Mesendoderm (in vitro differentiated cells): Measurements from ENCODE around the gene TP53I13.

Experiments used
- DNase-seq: peaks from one replicate; pipeline ENCODE4 v3.0.0; 2013
- H2AK5ac ChIP-seq: 2 replicates; pipeline ENCODE4 v1.6.1; 2013; ENCODE audit warnings: low read length, inconsistent platforms
- H2BK120ac ChIP-seq: 2 replicates; pipeline ENCODE4 v1.6.1; 2013; ENCODE audit warnings: low read depth, mild to moderate bottlenecking, low read length, moderate library complexity, mixed read lengths
- H2BK15ac ChIP-seq: replicated peaks from 2 replicates; pipeline ENCODE4 v1.6.1; 2013; ENCODE audit warnings: low read depth, mild to moderate bottlenecking, moderate library complexity
- H2BK5ac ChIP-seq: 2 replicates; pipeline ENCODE4 v1.6.1; 2013; ENCODE audit warnings: low read length, inconsistent platforms
- H3K18ac ChIP-seq: 2 replicates; pipeline ENCODE4 v1.6.1; 2013; ENCODE audit warnings: mild to moderate bottlenecking, low read length, mixed read lengths
- H3K23ac ChIP-seq: one replicate; pipeline ENCODE4 v1.6.1; 2013; ENCODE audit warnings: low read length
- H3K27ac ChIP-seq: 2 replicates; pipeline ENCODE4 v1.5.1; 2013; ENCODE audit warnings: low read depth, mild to moderate bottlenecking, inconsistent platforms, low read length, moderate library complexity
- H3K27me3 ChIP-seq: 2 replicates; pipeline ENCODE4 v1.6.1; 2013; ENCODE audit warnings: low read length, control low read depth, mild to moderate bottlenecking, inconsistent platforms; ENCODE audit not compliant: insufficient read depth, poor library complexity
- H3K36me3 ChIP-seq: 2 replicates; pipeline ENCODE4 v1.6.1; 2013; ENCODE audit warnings: low read length, inconsistent platforms; ENCODE audit not compliant: control insufficient read depth, insufficient read depth
- H3K4ac ChIP-seq: one replicate; pipeline ENCODE4 v1.6.1; 2013; ENCODE audit warnings: low read depth, mild to moderate bottlenecking, low read length, moderate library complexity
- H3K4me1 ChIP-seq: 2 replicates; pipeline ENCODE4 v1.6.1; 2013; ENCODE audit warnings: low read depth, low read length, inconsistent platforms; ENCODE audit not compliant: control insufficient read depth
- H3K4me2 ChIP-seq: 2 replicates; pipeline ENCODE4 v1.6.1; 2013; ENCODE audit warnings: low read length
- H3K4me3 ChIP-seq: 2 replicates; pipeline ENCODE4 v1.5.1; 2013; ENCODE audit warnings: mild to moderate bottlenecking, low read length
- H3K56ac ChIP-seq: one replicate; pipeline ENCODE4 v1.6.1; 2013; ENCODE audit warnings: low read length
- H3K79me1 ChIP-seq: 2 replicates; pipeline ENCODE4 v1.6.1; 2013; ENCODE audit warnings: low read length, inconsistent platforms
- H3K79me2 ChIP-seq: 2 replicates; pipeline ENCODE4 v1.6.1; 2013; ENCODE audit warnings: mild to moderate bottlenecking, low read length; ENCODE audit not compliant: control insufficient read depth, insufficient read depth
- H3K9ac ChIP-seq: 2 replicates; pipeline ENCODE4 v1.6.1; 2013; ENCODE audit warnings: low read length, inconsistent platforms
- H4K5ac ChIP-seq: one replicate; pipeline ENCODE4 v1.6.1; 2013; ENCODE audit warnings: low read length
- H4K8ac ChIP-seq: one replicate; pipeline ENCODE4 v1.6.1; 2013; ENCODE audit warnings: low read depth, mild to moderate bottlenecking, control low read depth, low read length, moderate library complexity
- WGBS: extraction: QIAGEN DNeasy Blood & Tissue Kit; methylation state at CpG from one replicate; pipeline ENCODE4 v1.1.7; 2013; ENCODE audit warnings: low lambda C conversion rate, missing lambda C conversion rate; ENCODE audit not compliant: insufficient coverage; ENCODE audit errors: extremely low coverage; 5-methylcytosine and 5-hydroxymethylcytosine counted together

Gene TP53I13

GRCh38 chr17:29563816-29564215 is 4.7 kb upstream of the TP53I13 start:
- Histone ChIP-seq H3K79me2 (no peaks in the 10 kb centered on the region), H3K18ac (no peak overlapping the region), H3K56ac (no peak overlapping the region), H3K27ac (no peak overlapping the region), H3K36me3 (no peaks in the 10 kb centered on the region), H2BK5ac (no peak overlapping the region), H4K8ac (no peak overlapping the region), H3K4me1 (no peaks in the 10 kb centered on the region), H3K9ac (no peak overlapping the region), H2BK15ac (no peak overlapping the region), H2BK120ac (no peak overlapping the region), H3K4me3 (no peak overlapping the region), H2AK5ac (no peak overlapping the region), H3K27me3 (peaks cover 6% of the 10 kb centered on the region), H4K5ac (no peak overlapping the region), H3K4ac (no peak overlapping the region), H3K4me2 (no peak overlapping the region), H3K23ac (no peak overlapping the region), H3K79me1 (no peaks in the 10 kb centered on the region)
- no peak for DNase-seq
- no CpG with 5 or more reads among the region's 3 CpGs for WGBS

- DNase-seq, result peak; percentile 73
- no peak overlapping the region for H3K4me3 ChIP-seq
- H3K79me1 ChIP-seq, result no peaks in the 10 kb centered on the region
- H3K36me3 ChIP-seq, result no peaks in the 10 kb centered on the region
- H2BK15ac ChIP-seq, result no peak overlapping the region
- H3K56ac ChIP-seq, result peak overlapping the region; percentile 58
- no peak overlapping the region for H4K8ac ChIP-seq
- H2BK120ac ChIP-seq, result no peak overlapping the region
- H3K27ac ChIP-seq, result no peak overlapping the region
- no peak overlapping the region for H3K23ac ChIP-seq
- H2BK5ac ChIP-seq, result no peak overlapping the region
- no peak overlapping the region for H3K18ac ChIP-seq
- no CpG with 5 or more reads among the region's 55 CpGs for WGBS
- H4K5ac ChIP-seq, result no peak overlapping the region
- no peak overlapping the region for H3K4ac ChIP-seq
- H3K4me2 ChIP-seq, result peak overlapping the region; percentile 12
- H2AK5ac ChIP-seq, result no peak overlapping the region
- H3K79me2 ChIP-seq, result no peaks in the 10 kb centered on the region
- peaks cover 4% of the 10 kb centered on the region for H3K4me1 ChIP-seq
- H3K9ac ChIP-seq, result peak overlapping the region; percentile 3
- H3K27me3 ChIP-seq, result peaks cover 6% of the 10 kb centered on the region
These were observed 2.6 kb upstream of the TP53I13 start for GRCh38 chr17:29565643-29566472.

GRCh38 chr17:29566473-29567303 is 1.8 kb upstream of the TP53I13 start, which contains the start of gene ABHD15:
Gene ABHD15, minus strand, starts transcription at chr17:29567037. Its CDS starts 71 bp downstream, at chr17:29566966.
- WGBS, result no CpG with 5 or more reads among the region's 94 CpGs
- Histone ChIP-seq H3K36me3 (no peaks in the 10 kb centered on the region), H3K23ac (peak within 1 kb of the TSS; percentile 66), H3K79me1 (no peaks in the 10 kb centered on the region), H2BK120ac (no peak within 1 kb of the TSS), H3K79me2 (no peaks in the 10 kb centered on the region), H4K8ac (no peak within 1 kb of the TSS), H2BK5ac (no peak within 1 kb of the TSS), H3K4me3 (peak within 1 kb of the TSS; percentile 44), H2AK5ac (no peak within 1 kb of the TSS), H3K4me1 (peaks cover 4% of the 10 kb centered on the region), H4K5ac (no peak within 1 kb of the TSS), H2BK15ac (no peak within 1 kb of the TSS), H3K56ac (peak within 1 kb of the TSS; percentile 74), H3K18ac (peak within 1 kb of the TSS; percentile 20), H3K27ac (no peak within 1 kb of the TSS), H3K4me2 (peak within 1 kb of the TSS; percentile 97), H3K27me3 (peaks cover 6% of the 10 kb centered on the region), H3K9ac (peak within 1 kb of the TSS; percentile 88), H3K4ac (no peak within 1 kb of the TSS)
- peak; percentile 47 for DNase-seq

- Histone ChIP-seq H3K27ac (no peak overlapping the region), H3K56ac (peak overlapping the region; percentile 74), H3K9ac (peak overlapping the region; percentile 88), H3K79me1 (no peaks in the 10 kb centered on the region), H2BK5ac (no peak overlapping the region), H3K18ac (peak overlapping the region; percentile 20), H3K23ac (peak overlapping the region; percentile 24), H3K4me1 (peaks cover 4% of the 10 kb centered on the region), H2AK5ac (no peak overlapping the region), H3K27me3 (peaks cover 6% of the 10 kb centered on the region), H4K5ac (no peak overlapping the region), H3K4me2 (peak overlapping the region; percentile 97), H4K8ac (no peak overlapping the region), H3K4ac (no peak overlapping the region), H2BK120ac (no peak overlapping the region), H3K79me2 (no peaks in the 10 kb centered on the region), H3K36me3 (no peaks in the 10 kb centered on the region), H3K4me3 (no peak overlapping the region), H2BK15ac (no peak overlapping the region)
- WGBS, result no CpG with 5 or more reads among the region's 27 CpGs
- no peak for DNase-seq
These were observed 1.3 kb upstream of the TP53I13 start for GRCh38 chr17:29567304-29567553.

GRCh38 chr17:29567554-29568330 is 759 bp upstream of the TP53I13 start:
- Histone ChIP-seq H3K36me3 (no peaks in the 10 kb centered on the region), H3K27me3 (peaks cover 6% of the 10 kb centered on the region), H3K4me3 (peak overlapping the region; percentile 56), H3K79me1 (no peaks in the 10 kb centered on the region), H3K56ac (peak overlapping the region; percentile 92), H4K5ac (no peak overlapping the region), H3K4me1 (peaks cover 4% of the 10 kb centered on the region), H3K79me2 (no peaks in the 10 kb centered on the region), H2BK120ac (no peak overlapping the region), H3K18ac (peak overlapping the region; percentile 70), H3K27ac (peak overlapping the region; percentile 60), H4K8ac (no peak overlapping the region), H2BK5ac (no peak overlapping the region), H3K4me2 (peak overlapping the region; percentile 97), H3K9ac (peak overlapping the region; percentile 88), H3K23ac (peak overlapping the region; percentile 66), H2BK15ac (no peak overlapping the region), H2AK5ac (no peak overlapping the region), H3K4ac (no peak overlapping the region)
- DNase-seq, result peak; percentile 72
- WGBS, result no CpG with 5 or more reads among the region's 63 CpGs
